Calu3 (cell line): ENCODE measurements around the gene PITX3. TPM values are rescaled to one million over a fixed set of nuclear protein-coding genes. Genes with fewer than 3 reads are reported as not detected.
"Not testable (repeated sequence)": the region's sequence is repeated elsewhere in the genome, so short reads cannot be mapped to it uniquely, and the experiment has no call there.

Source experiments
- BruUV-seq: library from RNA; stranded (reverse); fragments of 400-500 nt; replicated peaks from 2 replicates; lab custom pipeline; 2021; lab: Mats Ljungman, UMichigan
- CTCF ChIA-PET: fragments of 300-600 bp; sonication (Branson Sonifier 250); formaldehyde crosslinking; loops from one replicate; lab custom pipeline; 2022; ENCODE audit warnings: antibody characterized with exemption; lab: Charles Lee
- DNase-seq: peaks from one replicate; pipeline ENCODE4 v3.0.0; 2022
- H3K27ac Mint-ChIP-seq: one replicate; pipeline ENCODE4 v1.8.0; 2022; ENCODE audit warnings: mixed read lengths; ENCODE audit not compliant: unreplicated experiment
- H3K27me3 Mint-ChIP-seq: one replicate; pipeline ENCODE4 v1.8.0; 2022; ENCODE audit warnings: mixed read lengths; ENCODE audit not compliant: unreplicated experiment
- H3K36me3 Mint-ChIP-seq: one replicate; pipeline ENCODE4 v1.8.0; 2022; ENCODE audit warnings: mild to moderate bottlenecking, moderate library complexity, mixed read lengths; ENCODE audit not compliant: insufficient read depth, unreplicated experiment
- H3K4me1 Mint-ChIP-seq: one replicate; pipeline ENCODE4 v1.8.0; 2022; ENCODE audit warnings: mild to moderate bottlenecking, low read depth, mixed read lengths; ENCODE audit not compliant: unreplicated experiment
- H3K4me3 Mint-ChIP-seq: one replicate; pipeline ENCODE4 v1.8.0; 2022; ENCODE audit warnings: mild to moderate bottlenecking, low read depth, moderate library complexity, mixed read lengths; ENCODE audit not compliant: unreplicated experiment
- H3K9me3 Mint-ChIP-seq: one replicate; pipeline ENCODE4 v1.8.0; 2022; ENCODE audit warnings: low read depth, mixed read lengths; ENCODE audit not compliant: unreplicated experiment
- intact Hi-C: fragments of 100-400 bp; cut with micrococcal nuclease; formaldehyde crosslinking; loops from one replicate; pipeline ENCODE4 v1.10.0; 2022; ENCODE audit not compliant: unreplicated experiment
- total RNA-seq: library from RNA; stranded (reverse); gene quantifications from 2 replicates; pipeline ENCODE4 v1.2.3, GENCODE V29; 2022
- TF ChIP-seq, protein P1 (sequence below): fragments of 200-600 bp; IDR thresholded peaks from one replicate; pipeline ENCODE4 v1.8.0; 2022; ENCODE audit warnings: antibody characterized with exemption; ENCODE audit not compliant: unreplicated experiment

Gene PITX3
- total RNA-seq, 1 experiment from 2014 or later, result not detected

DNA sequence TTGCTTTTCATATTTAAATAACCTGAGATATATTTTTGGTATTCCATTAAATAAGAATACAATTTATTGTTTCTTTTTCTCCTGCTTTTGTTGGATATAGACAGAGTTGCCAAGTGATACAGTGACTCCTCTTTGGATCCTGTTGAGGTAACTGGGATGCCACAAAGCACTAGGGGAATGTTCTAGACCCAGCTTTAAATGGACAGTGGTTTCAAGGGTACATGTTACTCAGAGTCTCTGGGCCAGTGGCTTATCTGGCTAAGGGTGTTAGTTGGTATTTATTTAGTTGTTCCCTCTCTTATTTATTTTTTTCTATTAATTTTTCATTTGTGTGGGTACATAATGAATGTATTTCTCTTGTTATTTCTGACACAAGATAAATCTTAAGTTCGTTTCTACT, 13.1 kb upstream of the PITX3 start:
- intact Hi-C loops, result loop anchor here (10.0 kb wide), 1 partner anchor 70 kb away; no protein-coding TSS in a partner anchor
- Mint-ChIP-seq H3K36me3 (peaks cover 4% of the 10 kb centered on the region), H3K27me3 (no peaks in the 10 kb centered on the region), H3K4me3 (no peak overlapping the region), H3K9me3 (no peaks in the 10 kb centered on the region), H3K27ac (no peak overlapping the region), H3K4me1 (no peaks in the 10 kb centered on the region)
- no peak for DNase-seq
- TF ChIP-seq, protein P1, sequence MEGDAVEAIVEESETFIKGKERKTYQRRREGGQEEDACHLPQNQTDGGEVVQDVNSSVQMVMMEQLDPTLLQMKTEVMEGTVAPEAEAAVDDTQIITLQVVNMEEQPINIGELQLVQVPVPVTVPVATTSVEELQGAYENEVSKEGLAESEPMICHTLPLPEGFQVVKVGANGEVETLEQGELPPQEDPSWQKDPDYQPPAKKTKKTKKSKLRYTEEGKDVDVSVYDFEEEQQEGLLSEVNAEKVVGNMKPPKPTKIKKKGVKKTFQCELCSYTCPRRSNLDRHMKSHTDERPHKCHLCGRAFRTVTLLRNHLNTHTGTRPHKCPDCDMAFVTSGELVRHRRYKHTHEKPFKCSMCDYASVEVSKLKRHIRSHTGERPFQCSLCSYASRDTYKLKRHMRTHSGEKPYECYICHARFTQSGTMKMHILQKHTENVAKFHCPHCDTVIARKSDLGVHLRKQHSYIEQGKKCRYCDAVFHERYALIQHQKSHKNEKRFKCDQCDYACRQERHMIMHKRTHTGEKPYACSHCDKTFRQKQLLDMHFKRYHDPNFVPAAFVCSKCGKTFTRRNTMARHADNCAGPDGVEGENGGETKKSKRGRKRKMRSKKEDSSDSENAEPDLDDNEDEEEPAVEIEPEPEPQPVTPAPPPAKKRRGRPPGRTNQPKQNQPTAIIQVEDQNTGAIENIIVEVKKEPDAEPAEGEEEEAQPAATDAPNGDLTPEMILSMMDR, result no peak
- no TSS peak for BruUV-seq
- CTCF ChIA-PET, result no interaction called here

DNA sequence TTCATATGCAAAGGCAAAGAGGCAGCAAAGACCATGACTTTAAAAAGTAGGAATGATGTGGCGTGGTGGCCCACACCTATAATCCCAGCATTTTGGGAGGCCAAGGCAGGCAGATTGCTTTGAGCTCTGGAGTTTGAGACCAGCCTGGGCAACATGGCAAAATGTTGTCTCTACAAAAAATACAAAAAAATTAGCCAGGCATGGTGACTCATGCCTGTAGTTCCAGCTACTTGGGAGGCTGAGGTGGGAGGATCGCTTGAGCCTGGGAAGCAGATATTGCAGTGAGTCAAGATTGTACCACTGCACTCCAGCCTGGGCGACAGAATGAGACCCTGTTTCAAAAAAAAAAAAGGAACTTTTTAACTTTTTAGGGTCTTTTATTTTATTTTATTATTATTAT, 11.2 kb upstream of the PITX3 start:
- DNase-seq, H3K27me3 Mint-ChIP-seq, H3K27ac Mint-ChIP-seq, H3K4me1 Mint-ChIP-seq, H3K4me3 Mint-ChIP-seq, CTCF ChIA-PET, H3K9me3 Mint-ChIP-seq, H3K36me3 Mint-ChIP-seq, BruUV-seq: not testable (repeated sequence)
- intact Hi-C loops, result loop anchor here (10.0 kb wide), 1 partner anchor 72 kb away; no protein-coding TSS in a partner anchor

DNA sequence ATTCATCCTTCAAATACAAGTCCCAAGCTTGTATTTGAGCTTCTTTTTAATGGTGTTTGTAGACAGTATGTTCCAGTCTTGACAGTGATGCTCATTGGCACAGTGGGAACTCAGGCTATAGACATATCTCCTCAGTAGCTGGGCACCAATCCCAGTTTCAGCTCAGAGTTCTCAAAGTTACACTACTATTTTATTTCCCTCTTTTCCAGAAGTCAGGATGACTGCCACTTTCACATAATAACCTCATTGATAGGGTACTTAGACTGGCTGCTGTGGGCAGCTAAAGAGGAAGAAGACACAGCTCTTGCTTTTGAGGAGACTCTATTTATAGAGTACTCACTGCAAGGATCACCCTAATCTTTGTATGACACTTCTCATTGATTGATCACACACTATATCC, 6.4 kb upstream of the PITX3 start:
- CTCF ChIA-PET, result no interaction called here
- H3K27me3 Mint-ChIP-seq, result no peaks in the 10 kb centered on the region
- H3K4me3 Mint-ChIP-seq, result no peak overlapping the region
- DNase-seq, result no peak
- H3K36me3 Mint-ChIP-seq, result peaks cover 26% of the 10 kb centered on the region
- H3K9me3 Mint-ChIP-seq, result no peaks in the 10 kb centered on the region
- H3K27ac Mint-ChIP-seq, result no peak overlapping the region
- TF ChIP-seq, protein P1, result no peak
- no TSS peak for BruUV-seq
- peaks cover 21% of the 10 kb centered on the region for H3K4me1 Mint-ChIP-seq
- intact Hi-C loops, result no loop called here

DNA sequence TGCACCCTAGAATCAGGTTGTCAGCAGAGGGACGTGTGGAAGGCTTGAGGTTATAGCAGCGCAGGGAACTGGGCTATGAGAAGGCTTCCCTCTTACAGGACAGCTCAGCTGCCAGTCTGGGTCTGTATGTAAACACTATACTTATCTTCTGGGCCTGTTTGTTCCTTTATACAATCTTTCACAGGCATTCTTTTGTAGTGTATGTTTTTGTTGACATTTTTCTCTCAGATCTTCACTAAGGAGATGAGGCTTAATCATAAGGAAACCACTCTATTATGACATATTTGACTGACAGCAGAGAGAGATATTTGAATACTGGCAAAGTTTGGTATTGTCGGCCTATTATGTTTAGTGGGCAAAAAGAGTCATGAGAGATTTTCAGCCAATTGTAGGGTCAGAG, 4.9 kb upstream of the PITX3 start:
- no peaks in the 10 kb centered on the region for H3K27me3 Mint-ChIP-seq
- DNase-seq, result no peak
- no peaks in the 10 kb centered on the region for H3K9me3 Mint-ChIP-seq
- TF ChIP-seq, protein P1, result no peak
- CTCF ChIA-PET, result no interaction called here
- peaks cover 21% of the 10 kb centered on the region for H3K4me1 Mint-ChIP-seq
- peak overlapping the region; percentile 89 for H3K4me3 Mint-ChIP-seq
- intact Hi-C loops, result no loop called here
- no TSS peak for BruUV-seq
- H3K36me3 Mint-ChIP-seq, result peaks cover 31% of the 10 kb centered on the region
- H3K27ac Mint-ChIP-seq, result peak overlapping the region; percentile 89

DNA sequence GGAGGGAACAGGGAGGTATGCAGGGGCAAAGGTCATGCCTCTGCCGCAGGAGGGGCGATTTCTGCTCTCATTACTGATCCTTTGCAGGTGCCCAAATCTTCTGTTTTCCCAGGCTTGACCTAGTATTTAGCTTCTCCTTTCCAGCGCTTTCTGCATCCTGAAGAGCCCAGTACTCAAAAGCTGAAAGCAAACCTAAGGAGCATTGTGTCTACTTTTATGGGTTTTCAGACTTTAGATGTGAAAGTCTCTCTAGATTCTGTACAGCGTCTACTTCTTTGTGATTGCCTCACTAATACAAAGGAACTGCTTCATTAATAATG, 4.6 kb upstream of the PITX3 start:
- Mint-ChIP-seq H3K36me3 (peaks cover 29% of the 10 kb centered on the region), H3K4me1 (peaks cover 21% of the 10 kb centered on the region), H3K27ac (peak overlapping the region; percentile 89), H3K27me3 (no peaks in the 10 kb centered on the region), H3K9me3 (no peaks in the 10 kb centered on the region), H3K4me3 (peak overlapping the region; percentile 89)
- BruUV-seq, result no TSS peak
- no peak for DNase-seq
- intact Hi-C loops, result no loop called here
- CTCF ChIA-PET, result interaction anchor here (0.5 to 1.0 kb wide), 4 partner anchors 14 to 945 kb away, joined by 3 read pairs; no protein-coding TSS in a partner anchor
- TF ChIP-seq, protein P1, result no peak
